Measurements from ENCODE around the gene CDK5. TPM values are rescaled to one million over a fixed set of nuclear protein-coding genes. Genes with fewer than 3 reads are reported as not detected.

The CDK5 gene
- 10 to 100 TPM; 12.3 to 18.5 (median 17.2) TPM for polyA plus RNA-seq (ENCODE audit: insufficient read length in 4 of 4)

DNA sequence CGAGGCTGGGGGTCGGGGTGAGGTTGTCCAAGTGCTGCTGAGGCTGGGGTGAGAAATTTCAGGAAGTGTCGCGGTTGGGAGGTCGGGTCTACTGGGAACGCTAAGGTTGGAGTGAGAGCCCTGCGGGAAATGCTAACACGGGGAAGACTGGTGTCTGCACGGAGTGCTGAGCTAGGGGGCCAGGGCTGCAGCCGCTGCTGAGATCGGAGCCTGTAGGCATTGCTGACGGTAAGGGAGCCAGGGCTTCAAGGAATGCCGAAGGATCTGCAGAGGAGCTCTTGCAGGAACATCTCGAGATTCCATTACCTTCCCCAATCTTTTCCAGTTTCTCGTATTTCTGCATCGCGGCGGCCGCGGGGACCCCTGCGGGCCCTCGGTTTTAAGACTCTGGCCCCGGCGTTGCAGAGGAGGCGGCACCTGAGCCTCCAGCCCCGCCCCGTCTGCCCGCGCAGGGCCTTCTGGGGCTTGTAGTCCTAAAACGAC lies at the start of gene CDK5:
Gene CDK5, minus strand, starts transcription at position 392 of the 483 bp plus-strand sequence. Its CDS starts 49 bp downstream, at position 343.
- DNase-seq (ENCODE audit: low read depth in 4 of 4, low spot score in 3 of 4) = no peak

DNA sequence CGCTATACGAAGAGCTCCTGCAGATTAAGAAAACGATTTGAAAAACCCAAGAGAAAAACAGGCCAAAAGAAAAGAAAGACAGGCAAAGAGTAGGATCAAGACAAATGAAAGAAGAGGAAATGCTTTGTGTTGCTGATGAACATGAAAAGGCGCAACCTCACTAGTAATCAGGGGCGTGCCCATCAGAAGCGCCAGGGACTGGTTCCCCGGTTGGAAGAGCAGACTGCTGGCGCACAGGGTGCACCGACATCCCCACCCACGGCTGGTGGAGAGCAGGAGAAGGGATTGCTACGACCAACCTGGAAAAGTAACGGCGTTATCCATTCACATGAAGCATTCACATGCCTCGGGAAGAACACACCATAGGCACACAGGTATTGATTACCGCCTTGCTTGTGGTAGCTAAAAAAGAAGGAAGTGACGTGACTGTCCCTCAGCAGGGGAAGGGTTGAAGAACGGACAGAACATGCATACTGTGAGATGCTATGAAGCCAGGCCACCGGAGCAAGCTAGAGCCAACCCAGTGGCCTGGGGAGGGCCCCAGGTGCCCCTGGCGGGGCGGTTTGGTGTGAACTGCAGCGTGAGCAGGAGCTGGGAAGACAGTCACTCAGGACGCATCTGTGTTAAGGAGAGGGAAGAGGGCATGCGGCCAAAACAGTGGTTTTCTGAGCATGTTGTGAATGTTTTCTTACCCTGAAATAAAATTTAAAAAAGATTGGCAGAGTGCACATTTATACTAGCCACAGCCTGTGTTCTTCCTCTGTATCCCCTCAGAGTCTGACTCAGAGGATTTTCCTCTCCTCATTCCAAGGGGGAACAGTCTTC lies 46.9 kb upstream of the CDK5 start:
- no peak for DNase-seq (ENCODE audit: low read depth in 4 of 4, low spot score in 3 of 4)

DNA sequence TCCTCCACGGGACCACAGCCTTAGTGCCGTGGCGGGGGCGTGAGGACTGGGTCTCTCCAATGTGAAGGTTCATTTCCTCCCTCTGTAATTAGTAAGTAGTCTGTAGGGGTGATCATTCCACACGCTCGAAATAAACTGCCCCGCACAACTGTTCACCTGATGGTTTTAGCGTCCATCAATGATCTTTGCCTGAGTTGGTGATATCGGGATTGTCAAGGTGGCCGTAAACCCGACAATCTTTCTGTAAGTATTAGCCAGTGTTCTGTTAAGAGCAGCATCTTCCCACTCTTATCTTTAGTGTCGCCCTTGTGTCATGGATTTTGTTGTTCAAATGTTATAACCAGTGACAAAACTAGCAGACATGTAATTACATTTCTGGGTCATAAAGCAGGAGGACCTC lies 46.3 kb upstream of the CDK5 start:
- DNase-seq (ENCODE audit: low read depth in 4 of 4, low spot score in 3 of 4) = no peak

DNA sequence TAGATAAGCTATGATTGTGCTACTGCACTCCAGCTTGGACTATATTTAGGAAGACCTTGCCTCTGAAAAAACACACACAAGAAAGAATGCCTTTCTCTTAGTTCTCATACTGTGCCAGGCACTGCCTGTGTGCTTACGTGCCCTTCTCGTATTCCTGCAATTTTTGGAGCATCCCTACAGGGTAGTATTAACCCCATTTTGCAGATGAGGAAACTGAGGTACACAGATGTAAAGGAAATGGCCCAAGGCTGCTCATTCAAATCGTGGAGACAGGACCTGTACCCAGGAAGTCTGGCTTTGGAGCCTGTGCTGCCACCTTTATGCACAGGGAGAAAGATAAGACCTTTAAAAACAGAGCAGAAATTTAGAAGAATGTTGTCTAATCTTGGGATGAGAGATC lies 45.3 kb upstream of the CDK5 start:
- DNase-seq (ENCODE audit: low read depth in 4 of 4, low spot score in 3 of 4) = no peak

DNA sequence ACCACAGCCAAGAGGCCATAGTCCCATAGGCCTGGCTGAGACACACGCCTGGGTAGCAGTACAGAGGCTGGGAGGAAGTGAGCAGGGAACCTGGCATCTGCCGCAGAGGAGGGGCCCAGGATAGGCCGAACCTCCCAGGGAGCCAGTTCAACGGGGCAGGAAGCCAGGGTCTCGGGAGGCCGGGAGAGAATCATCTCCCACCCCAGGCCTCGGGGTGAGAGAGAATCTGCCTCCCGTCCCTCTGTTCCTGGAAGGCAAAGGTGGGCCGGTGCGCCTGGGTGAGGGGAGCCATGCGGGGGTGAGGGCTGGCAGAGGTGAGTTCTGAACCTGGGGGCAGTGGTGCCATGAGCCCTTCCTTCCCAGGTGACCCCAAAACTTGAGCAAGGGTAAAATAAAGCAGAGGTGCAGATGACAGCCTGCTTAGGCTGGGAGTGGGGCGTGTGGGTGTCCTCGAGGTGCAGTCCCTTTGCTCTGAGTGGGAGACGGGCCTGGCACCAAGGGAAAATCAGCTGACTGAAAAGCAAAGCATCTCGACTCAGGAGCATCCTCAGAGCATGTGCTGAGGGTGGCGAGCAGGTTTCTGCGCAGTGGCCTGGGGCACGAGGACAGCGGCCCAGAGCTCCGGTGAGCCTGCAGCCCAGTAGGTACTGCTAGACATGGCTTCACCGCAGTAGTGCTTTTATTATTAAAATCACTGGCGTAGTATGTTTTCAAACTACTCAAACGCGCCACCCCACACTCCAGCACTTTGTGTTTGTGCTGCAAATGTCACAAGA lies 44.1 kb upstream of the CDK5 start:
- no peak for DNase-seq (ENCODE audit: low read depth in 4 of 4, low spot score in 3 of 4)

DNA sequence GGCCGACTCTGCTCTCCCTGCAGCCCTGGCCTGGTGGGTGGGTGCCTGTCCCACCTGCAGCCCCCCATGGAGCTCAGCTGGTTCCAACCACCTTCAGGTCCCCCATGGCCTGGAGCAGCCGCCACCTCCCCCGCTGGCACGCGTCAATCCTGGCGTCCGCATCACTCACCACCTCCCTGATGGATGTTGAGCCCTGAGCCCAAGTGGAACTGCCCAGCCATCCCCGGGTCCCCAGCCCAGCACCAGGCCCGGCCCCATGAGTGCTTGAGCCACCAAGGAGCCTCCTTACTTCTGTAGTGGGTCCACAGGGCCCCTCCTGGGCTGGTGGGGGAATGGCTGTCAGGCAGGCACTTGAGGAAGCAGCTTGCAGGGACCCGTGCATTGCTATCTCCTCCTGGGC lies 43.2 kb upstream of the CDK5 start:
- DNase-seq (ENCODE audit: low read depth in 4 of 4, low spot score in 3 of 4) = no peak

DNA sequence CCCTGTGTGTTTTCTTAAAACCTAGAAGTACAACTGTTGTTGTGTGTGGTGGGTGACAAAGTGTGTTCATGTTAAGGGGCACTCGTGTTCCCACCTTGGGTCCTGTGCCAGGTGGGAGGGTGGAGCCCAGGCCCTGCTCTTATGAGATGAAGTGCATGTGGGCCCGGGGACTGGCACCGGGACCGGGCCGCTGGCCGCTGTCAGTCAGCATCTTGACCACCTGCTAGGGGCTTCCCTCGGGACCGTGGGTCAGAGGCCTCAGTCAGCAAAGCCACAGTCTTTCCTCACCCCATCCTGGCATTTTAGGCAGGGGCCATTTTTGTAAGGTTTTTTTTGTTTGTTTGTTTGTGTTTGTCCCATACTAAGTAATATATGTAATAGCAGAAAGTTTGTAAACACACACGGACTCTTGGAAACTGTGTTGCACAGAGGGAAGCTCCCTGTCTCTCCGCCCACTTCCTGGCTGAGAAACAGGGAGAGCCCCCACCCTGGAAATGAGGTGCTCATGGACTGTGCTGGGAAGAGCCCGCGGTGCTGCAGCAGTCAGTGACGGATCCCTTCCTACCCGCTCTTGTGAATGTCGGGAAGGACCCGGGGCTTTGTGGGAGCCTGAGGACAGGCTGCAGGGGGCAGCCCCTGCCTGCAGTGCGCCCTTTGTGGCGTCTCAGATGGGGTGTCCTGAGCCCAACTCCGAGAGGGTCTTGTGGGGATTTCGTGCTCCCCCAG lies 42.0 kb upstream of the CDK5 start:
- DNase-seq (ENCODE audit: low read depth in 4 of 4, low spot score in 3 of 4) = no peak

DNA sequence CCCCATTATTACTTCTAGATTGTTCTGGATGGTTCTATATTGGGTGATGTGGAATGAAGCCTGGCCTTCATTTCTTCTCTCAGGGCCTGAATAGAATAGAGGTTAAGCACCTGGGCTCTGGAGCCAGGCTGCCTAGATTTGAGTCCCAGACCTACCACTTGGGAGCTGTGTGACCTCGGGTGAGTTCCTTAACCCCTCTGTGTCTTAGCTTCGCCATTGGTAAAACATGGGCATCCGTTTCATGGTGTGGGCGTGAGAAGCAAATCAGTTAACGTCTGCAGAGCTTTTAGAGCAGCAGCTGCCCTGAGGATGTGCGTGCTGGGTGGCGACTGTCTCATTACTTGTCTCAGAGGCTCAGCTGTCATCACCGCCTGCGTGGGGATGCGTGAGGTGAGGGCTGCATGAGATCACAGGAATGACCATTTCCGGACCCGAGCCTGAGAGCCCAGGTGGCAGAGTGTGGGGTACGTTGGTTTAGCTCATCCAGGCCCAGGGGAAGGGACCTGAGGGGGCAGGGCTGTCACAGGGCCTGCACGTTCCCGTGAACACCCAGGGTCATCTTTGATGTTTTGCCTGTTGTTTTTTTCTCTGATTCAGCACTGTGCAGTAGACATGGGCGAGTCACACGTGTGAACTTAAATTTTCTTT lies 38.3 kb upstream of the CDK5 start:
- DNase-seq (ENCODE audit: low read depth in 4 of 4, low spot score in 3 of 4) = no peak

DNA sequence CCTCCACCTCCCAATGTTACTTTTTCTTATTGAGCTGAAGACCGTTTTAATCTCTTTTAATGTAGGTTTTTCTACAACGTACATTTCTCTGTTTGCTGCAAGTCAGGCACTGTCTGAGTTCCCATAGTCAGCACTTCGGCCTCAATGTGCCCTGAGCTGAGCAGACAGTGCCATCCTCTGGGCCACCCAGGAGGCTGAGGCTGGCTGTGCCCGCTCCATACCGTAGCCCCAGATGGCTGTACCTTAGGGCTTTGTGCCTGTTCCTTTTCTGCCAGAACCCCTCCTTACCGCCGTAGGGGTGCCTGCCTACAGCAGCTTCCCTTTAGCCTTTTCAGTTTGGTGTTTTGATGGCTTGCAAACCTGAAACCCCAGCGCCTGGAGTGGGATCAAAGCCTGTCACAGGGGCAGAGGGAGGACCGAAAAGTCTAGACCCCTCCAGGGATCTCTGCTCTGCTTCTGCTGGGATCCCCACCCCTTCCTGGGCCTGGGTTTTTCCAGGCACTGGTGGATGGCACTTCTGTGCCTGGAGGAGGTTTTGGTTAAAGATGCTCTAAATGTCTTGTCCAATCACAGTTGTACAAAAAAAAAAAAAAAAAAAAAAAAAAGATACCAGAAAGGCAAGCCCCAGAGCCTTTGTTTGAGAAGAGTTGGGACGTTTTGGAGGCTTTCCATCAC lies 37.6 kb upstream of the CDK5 start:
- DNase-seq (ENCODE audit: low read depth in 4 of 4, low spot score in 3 of 4) = no peak

DNA sequence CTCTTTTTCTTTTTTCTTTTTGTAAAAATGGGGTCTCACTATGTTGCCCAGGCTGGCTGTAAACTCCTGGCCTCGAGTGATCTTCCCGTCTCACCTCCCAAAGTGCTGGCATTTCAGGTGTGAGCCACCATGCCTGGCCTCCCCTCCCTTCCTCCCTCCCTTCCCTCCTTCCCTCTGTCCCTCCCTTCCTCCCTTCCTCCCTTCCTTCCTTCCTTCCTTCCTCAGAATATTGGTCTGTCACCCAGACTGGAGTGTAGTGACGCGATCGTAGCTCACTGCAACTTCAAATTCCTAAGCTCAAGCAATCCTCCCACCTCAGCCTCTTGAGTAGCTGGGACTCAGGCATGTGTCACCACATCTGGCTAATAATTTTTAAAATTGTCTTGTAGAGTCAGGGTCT lies 37.0 kb upstream of the CDK5 start:
- DNase-seq (ENCODE audit: low read depth in 4 of 4, low spot score in 3 of 4) = no peak

DNA sequence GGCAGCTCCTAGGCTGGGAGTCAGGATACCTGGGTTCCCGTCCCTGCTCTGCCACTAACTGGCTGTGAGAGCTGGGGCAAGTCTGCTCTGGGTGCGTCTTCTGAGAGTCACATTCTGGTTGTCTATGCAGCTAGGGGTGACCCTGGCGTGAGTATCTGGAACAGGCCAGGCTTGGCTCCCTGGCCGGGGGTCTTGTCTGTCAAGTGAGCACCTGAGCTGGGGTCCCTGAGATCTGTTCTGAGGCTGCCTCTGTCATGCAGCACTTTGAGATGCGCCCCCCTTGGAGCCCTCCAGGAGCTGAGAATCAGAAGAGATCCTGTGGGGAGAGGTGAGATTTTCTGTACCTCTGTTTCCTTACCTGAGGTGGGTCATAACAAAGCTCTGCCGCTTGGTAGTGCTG lies 36.1 kb upstream of the CDK5 start:
- no peak for DNase-seq (ENCODE audit: low read depth in 4 of 4, low spot score in 3 of 4)

DNA sequence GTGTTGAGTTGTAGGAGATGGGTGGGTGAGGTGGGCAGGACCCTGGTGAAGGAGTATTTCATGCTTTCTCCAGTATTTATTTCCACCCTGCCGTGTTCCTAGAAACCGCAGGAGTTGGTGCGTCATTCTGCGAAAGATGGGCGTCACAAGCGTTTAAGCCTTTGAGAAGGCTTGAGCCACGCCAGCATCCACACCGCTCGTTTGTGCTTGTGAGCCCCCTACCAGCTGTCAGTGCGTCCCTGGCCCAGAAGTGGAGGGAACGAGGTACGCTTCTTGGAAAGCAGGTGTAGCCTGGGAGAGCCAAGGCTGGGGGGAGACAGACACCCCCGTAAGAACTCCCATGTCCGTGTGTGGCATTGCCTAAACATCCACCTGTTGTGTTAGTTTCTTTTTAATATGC lies 34.3 kb upstream of the CDK5 start:
- DNase-seq (ENCODE audit: low read depth in 4 of 4, low spot score in 3 of 4) = no peak

DNA sequence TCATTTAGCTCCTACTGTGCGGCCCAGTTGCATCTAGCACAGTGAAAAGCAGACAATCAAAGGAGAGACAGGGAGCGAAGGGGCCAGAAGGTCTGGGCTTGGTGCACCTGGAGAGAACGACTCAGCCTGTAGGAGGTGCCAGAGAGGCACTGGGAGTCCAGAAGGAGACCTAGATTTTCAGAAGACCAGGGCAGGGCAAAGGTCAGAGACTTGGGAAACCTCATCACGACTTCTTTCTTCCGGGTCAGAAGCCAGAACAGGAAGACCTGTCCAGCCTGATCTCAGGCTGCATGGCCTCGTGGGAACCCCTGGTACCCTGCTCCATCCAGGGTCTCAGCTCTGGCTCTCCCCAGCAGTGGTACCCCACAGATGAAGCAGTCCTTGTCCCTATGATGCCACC lies 33.7 kb upstream of the CDK5 start:
- DNase-seq (ENCODE audit: low read depth in 4 of 4, low spot score in 3 of 4) = no peak

DNA sequence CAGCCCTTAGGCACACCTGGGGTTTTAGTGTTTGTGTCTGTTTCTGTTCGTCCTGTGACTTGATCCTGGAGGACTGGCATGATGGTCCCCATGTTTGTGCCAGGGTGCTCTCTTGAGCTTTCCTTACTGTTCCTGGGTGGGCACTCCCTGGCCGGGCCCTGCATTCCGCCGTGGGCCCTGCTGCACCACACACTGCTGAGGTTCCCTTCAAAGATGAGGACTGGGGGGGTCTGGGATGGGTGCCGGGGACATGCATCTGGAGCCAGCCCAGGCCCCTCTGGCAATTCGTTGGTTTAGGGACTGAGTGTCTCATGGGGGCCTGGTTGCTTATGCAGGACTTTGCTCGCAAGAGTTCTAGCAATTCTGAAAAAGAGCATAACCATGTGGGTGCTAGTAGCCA lies 33.3 kb upstream of the CDK5 start:
- DNase-seq (ENCODE audit: low read depth in 4 of 4, low spot score in 3 of 4) = no peak

DNA sequence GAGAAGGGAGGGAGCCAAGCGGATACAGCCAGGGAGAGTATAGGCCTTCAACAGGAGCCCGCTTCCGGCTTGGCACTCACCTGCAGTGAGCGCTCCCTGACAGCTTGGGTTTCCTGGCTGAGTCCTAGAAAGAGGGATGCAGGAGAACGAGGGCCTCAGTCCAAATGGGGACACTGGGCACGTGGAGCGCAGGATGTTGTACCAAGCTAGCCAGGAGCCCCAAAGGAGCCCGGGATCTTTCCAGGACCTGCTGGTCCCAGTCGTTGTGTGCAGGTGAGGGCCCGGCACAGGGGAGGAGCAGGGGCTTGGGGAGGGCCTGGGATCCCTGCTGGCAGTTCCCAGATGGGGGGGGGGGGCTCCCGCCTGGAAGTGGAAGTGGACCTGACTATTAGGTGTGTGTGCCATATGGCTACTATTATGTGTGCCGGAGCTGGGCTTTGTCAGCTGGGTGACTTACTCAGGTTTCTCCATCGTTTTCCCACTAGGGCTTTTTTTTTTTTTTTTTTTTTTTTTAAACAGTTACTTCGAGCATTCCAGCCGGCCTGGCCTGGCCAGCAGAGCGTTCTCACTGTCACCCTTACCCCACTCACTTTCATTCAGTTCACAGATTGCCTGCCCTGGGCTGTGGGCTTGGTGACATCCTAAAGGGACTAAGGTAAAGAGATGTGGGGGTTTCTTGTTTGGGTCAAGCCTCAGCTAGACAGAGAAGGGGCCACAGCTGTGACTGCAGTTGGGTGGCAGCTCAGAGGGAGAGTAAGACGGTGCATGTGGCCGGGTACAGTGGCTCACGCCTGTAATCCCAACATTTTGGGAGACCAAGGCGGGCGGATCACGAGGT lies 32.4 kb upstream of the CDK5 start:
- DNase-seq (ENCODE audit: low read depth in 4 of 4, low spot score in 3 of 4) = no peak

DNA sequence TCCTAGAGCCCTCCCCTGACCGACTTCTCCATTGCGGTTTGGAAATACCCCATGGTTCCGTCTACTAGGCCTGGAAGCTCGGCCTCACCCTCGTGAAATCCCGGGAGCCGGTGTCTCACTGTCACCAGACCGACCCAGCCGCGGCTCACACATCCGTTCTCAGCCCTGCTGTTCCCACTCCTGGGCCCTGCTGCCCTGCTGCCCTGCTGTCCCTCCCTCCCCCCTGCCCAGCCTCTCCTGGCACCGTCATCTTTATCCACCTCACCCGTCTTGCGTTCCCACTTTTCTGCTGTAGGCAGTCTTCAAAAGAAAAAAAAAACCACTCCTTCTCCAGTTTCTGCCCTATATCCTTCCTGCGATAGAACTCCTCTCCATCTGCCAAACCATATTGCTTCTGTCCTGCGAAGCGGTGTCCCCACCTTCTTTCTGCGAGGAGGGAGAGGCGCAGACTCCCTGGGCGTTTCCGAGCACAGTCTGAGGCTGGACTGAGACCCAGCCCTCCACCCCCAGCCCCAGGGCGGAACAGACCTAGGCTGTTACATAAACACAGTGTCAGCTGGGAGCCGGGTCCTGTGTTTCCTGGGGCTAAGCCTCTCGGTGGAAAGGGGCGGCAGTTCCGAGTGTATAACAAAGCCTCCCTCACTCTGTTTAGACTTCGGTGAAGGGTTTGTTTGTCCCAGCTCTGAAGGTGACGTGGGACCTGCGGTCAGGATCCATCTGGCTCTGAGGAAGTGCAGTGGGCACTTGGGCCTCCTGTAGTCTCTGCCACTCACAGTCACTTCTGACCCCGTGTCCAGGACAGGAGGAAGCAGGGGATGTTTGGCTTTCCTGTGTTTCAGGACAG lies 31.4 kb upstream of the CDK5 start:
- no peak for DNase-seq (ENCODE audit: low read depth in 4 of 4, low spot score in 3 of 4)

DNA sequence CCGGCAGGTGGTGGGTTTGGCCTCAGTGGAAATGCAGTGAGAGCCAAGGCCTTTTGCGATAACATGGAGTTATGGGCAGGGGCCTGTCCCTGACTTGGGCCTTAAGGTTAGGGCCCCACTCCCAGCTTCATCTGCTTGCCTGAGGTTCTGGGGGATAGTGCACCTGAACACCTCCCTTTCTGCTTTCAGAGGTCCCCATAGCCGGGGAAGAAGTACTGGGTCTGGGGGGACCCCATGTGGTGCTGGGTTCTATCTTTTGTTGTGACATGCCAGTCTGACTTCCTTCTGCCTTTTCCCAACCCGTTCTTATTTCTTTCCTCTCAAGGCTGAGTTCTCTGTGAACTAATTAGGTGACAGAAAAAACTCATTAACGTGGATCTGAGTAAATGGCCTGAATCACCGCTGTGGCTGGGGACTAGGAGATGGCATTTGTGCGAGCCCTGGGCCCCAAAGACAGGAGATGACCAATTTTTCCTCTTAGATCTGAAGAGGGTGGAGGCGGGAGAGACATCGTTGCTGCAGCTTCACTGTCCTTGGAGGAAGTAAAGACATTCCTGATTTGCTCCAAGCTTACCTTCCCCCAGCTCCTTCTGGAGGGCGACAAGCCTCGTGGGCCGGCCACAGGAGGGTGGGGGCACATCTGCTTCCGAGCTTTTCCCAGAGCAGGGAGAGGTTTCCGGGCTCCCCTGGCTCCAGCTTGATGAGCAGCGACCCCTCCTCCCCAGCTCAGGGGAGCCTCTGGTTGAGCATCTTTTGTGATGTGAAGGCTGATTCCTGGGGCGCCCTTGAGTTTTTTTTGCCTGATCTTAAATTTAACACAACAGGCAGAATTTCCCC lies 30.5 kb upstream of the CDK5 start:
- DNase-seq (ENCODE audit: low read depth in 4 of 4, low spot score in 3 of 4) = no peak

Data from left renal pelvis (tissue), 4 donors.